ENCODE data around the gene DOCK2.
"Not testable (repeated sequence)": the region's sequence is repeated elsewhere in the genome, so short reads cannot be mapped to it uniquely, and the experiment has no call there.

- not testable (repeated sequence) for TF ChIP-seq CTCF (IDR thresholded peaks at IDR 0.05); RAD21 (IDR thresholded peaks at IDR 0.05; ENCODE audit: low read length)
These were observed 197.5 kb downstream of the DOCK2 start for GRCh38 chr5:169834540-169834939.

Data from SK-N-SH (cell line).